NT2/D1 (cell line): Measurements from ENCODE around the gene OAT.

ENCODE experiments used
- DNase-seq: peaks from one replicate; pipeline ENCODE4 v3.0.0-alpha.2; 2011; ENCODE audit warnings: low read depth, low spot score
- H3K27me3 ChIP-seq: 2 replicates; pipeline ENCODE4 v1.6.0; 2011; ENCODE audit warnings: mild to moderate bottlenecking; ENCODE audit not compliant: insufficient read length, insufficient read depth
- H3K36me3 ChIP-seq: 2 replicates; pipeline ENCODE4 v1.6.1; 2011; ENCODE audit warnings: mild to moderate bottlenecking, low read length, mixed read lengths; ENCODE audit not compliant: insufficient read depth, insufficient read length
- H3K4me1 ChIP-seq: 2 replicates; pipeline ENCODE4 v1.5.1; 2011; ENCODE audit not compliant: insufficient read depth, insufficient read length
- H3K4me3 ChIP-seq: 2 replicates; pipeline ENCODE4 v1.5.1; 2011; ENCODE audit warnings: low read depth; ENCODE audit not compliant: insufficient read length
- H3K9ac ChIP-seq: 2 replicates; pipeline ENCODE4 v1.6.0; 2011; ENCODE audit warnings: low read depth; ENCODE audit not compliant: insufficient read length
- H3K9me3 ChIP-seq: 2 replicates; pipeline ENCODE4 v1.5.1; 2011; ENCODE audit warnings: mild to moderate bottlenecking, low read length; ENCODE audit not compliant: insufficient read depth
- SUZ12 ChIP-seq: IDR thresholded peaks from 2 replicates; pipeline ENCODE4 v1.6.1; 2011; ENCODE audit not compliant: insufficient read length, insufficient read depth; ENCODE audit errors: extremely low read depth
- YY1 ChIP-seq: IDR thresholded peaks from 2 replicates; pipeline ENCODE4 v1.6.1; 2011; ENCODE audit not compliant: insufficient read length, insufficient read depth
- ZNF274 ChIP-seq: IDR thresholded peaks from 2 replicates; pipeline ENCODE4 v1.6.1; 2011; ENCODE audit warnings: mild to moderate bottlenecking, low read depth, low read length

The OAT gene

GRCh38 chr10:124425227-124425962 lies 6.7 kb upstream of the OAT start:
- H3K9me3 ChIP-seq = no peaks in the 10 kb centered on the region
- peaks cover 14% of the 10 kb centered on the region for H3K27me3 ChIP-seq
- no peaks in the 10 kb centered on the region for H3K36me3 ChIP-seq
- no peak for DNase-seq
- H3K9ac ChIP-seq = no peak overlapping the region
- no peak for TF ChIP-seq SUZ12
- no peak for TF ChIP-seq YY1
- TF ChIP-seq ZNF274 = no peak
- no peak overlapping the region for H3K4me3 ChIP-seq
- H3K4me1 ChIP-seq = no peaks in the 10 kb centered on the region

GRCh38 chr10:124423813-124424212 lies 5.1 kb upstream of the OAT start:
- H3K27me3 ChIP-seq = peaks cover 19% of the 10 kb centered on the region
- no peak overlapping the region for H3K4me3 ChIP-seq
- TF ChIP-seq ZNF274 (no peak), YY1 (no peak)
- H3K36me3 ChIP-seq = no peaks in the 10 kb centered on the region
- H3K9me3 ChIP-seq = no peaks in the 10 kb centered on the region
- no peak for DNase-seq
- no peak overlapping the region for H3K9ac ChIP-seq
- no peaks in the 10 kb centered on the region for H3K4me1 ChIP-seq

- Histone ChIP-seq H3K9ac (no peak overlapping the region), H3K4me3 (no peak overlapping the region), H3K9me3 (no peaks in the 10 kb centered on the region), H3K4me1 (no peaks in the 10 kb centered on the region), H3K36me3 (no peaks in the 10 kb centered on the region), H3K27me3 (peaks cover 19% of the 10 kb centered on the region)
- TF ChIP-seq SUZ12 (no peak), ZNF274 (no peak), YY1 (no peak)
- no peak for DNase-seq
Measured at GRCh38 chr10:124422742-124423141, 4.0 kb upstream of the OAT start.

GRCh38 chr10:124420254-124420653 lies 1.5 kb upstream of the OAT start:
- no peak for DNase-seq
- Histone ChIP-seq H3K36me3 (peaks cover under 1% of the 10 kb centered on the region), H3K27me3 (peaks cover 19% of the 10 kb centered on the region), H3K9ac (no peak overlapping the region), H3K9me3 (no peaks in the 10 kb centered on the region), H3K4me3 (no peak overlapping the region), H3K4me1 (no peaks in the 10 kb centered on the region)
- TF ChIP-seq YY1 = no peak
- no peak for TF ChIP-seq ZNF274
- TF ChIP-seq SUZ12 = no peak

GRCh38 chr10:124419635-124420034 lies 912 bp upstream of the OAT start:
- no peak for DNase-seq
- no peaks in the 10 kb centered on the region for H3K9me3 ChIP-seq
- no peaks in the 10 kb centered on the region for H3K4me1 ChIP-seq
- H3K27me3 ChIP-seq = peaks cover 19% of the 10 kb centered on the region
- no peak for TF ChIP-seq ZNF274
- no peak for TF ChIP-seq YY1
- no peak for TF ChIP-seq SUZ12
- H3K9ac ChIP-seq = no peak overlapping the region
- no peak overlapping the region for H3K4me3 ChIP-seq
- H3K36me3 ChIP-seq = peaks cover 7% of the 10 kb centered on the region

GRCh38 chr10:124417895-124418725 lies 613 bp downstream of the OAT start:
- Histone ChIP-seq H3K9ac (peak overlapping the region; percentile 81), H3K9me3 (no peaks in the 10 kb centered on the region), H3K36me3 (peaks cover 19% of the 10 kb centered on the region), H3K27me3 (peaks cover 19% of the 10 kb centered on the region), H3K4me3 (peak overlapping the region; percentile 71), H3K4me1 (no peaks in the 10 kb centered on the region)
- no peak for DNase-seq
- TF ChIP-seq YY1 (no peak), SUZ12 (no peak), ZNF274 (no peak)

- peaks cover 16% of the 10 kb centered on the region for H3K27me3 ChIP-seq
- no peaks in the 10 kb centered on the region for H3K9me3 ChIP-seq
- no peaks in the 10 kb centered on the region for H3K4me1 ChIP-seq
- H3K9ac ChIP-seq = no peak overlapping the region
- no peak for TF ChIP-seq SUZ12
- no peak for TF ChIP-seq ZNF274
- no peak for TF ChIP-seq YY1
- H3K4me3 ChIP-seq = peak overlapping the region; percentile 11
- DNase-seq = no peak
- peaks cover 30% of the 10 kb centered on the region for H3K36me3 ChIP-seq
Measured at GRCh38 chr10:124416733-124417132, 2.0 kb downstream of the OAT start.
